OCI-LY3 (cell line): ENCODE data around the gene CALML6.

Experiments
- EZH2phosphoT487 ChIP-seq: fragments of 200-600 bp; shearing (Covaris generic); IDR thresholded peaks from 2 replicates; pipeline ENCODE4 v1.6.1; 2018; ENCODE audit warnings: antibody characterized with exemption, mixed run types, low read depth
- TF ChIP-seq, protein P1 (sequence below): fragments of 200-600, 300-600 bp; sonication (generic); IDR thresholded peaks from 2 replicates; pipeline ENCODE4 v1.5.1; 2014; ENCODE audit warnings: antibody characterized with exemption, low read length, low read depth

DNA sequence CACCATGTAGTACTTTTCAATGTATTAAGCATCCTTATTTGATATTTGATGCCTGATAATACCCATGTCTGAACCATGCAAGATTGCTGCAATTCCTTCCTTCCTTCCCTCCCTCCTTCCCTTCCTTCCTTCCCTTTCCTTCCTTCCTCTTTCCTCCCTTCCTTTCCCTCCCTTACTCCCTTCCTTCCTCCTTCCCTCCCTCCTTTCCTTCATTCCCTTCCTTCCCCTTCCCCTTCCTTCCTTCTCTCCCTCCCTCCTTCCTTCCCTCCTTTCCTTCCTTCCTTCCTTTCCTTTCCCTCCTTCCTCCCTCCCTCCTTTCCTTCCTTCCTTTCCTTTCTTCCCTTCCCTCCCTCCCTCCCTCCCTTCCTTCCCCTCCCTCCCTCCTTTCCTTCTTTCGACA lies 33.7 kb downstream of the CALML6 start:
- TF ChIP-seq, protein P1, sequence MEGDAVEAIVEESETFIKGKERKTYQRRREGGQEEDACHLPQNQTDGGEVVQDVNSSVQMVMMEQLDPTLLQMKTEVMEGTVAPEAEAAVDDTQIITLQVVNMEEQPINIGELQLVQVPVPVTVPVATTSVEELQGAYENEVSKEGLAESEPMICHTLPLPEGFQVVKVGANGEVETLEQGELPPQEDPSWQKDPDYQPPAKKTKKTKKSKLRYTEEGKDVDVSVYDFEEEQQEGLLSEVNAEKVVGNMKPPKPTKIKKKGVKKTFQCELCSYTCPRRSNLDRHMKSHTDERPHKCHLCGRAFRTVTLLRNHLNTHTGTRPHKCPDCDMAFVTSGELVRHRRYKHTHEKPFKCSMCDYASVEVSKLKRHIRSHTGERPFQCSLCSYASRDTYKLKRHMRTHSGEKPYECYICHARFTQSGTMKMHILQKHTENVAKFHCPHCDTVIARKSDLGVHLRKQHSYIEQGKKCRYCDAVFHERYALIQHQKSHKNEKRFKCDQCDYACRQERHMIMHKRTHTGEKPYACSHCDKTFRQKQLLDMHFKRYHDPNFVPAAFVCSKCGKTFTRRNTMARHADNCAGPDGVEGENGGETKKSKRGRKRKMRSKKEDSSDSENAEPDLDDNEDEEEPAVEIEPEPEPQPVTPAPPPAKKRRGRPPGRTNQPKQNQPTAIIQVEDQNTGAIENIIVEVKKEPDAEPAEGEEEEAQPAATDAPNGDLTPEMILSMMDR, result no peak
- TF ChIP-seq EZH2phosphoT487, result no peak
